Adipocyte (in vitro differentiated cells): Measurements from ENCODE around the gene MCTP1.
A peak's percentile ranks its signal among the peaks of the same experiment; 100 is the strongest.

Experiments used
- DNase-seq: peaks from one replicate; pipeline ENCODE4 v3.0.0-alpha.2; 2015; ENCODE audit warnings: low read depth
- H3K27me3 ChIP-seq: replicated peaks from 2 replicates; pipeline ENCODE4 v1.7.0; 2013; ENCODE audit warnings: mild to moderate bottlenecking, low read length, moderate library complexity; ENCODE audit not compliant: control insufficient read depth, insufficient read depth
- H3K36me3 ChIP-seq: 2 replicates; pipeline ENCODE4 v1.7.0; 2013; ENCODE audit warnings: low read length, mild to moderate bottlenecking, moderate library complexity; ENCODE audit not compliant: control insufficient read depth, insufficient read depth, severe bottlenecking
- H3K4me1 ChIP-seq: 2 replicates; pipeline ENCODE4 v1.7.0; 2013; ENCODE audit warnings: mild to moderate bottlenecking, low read length, moderate library complexity; ENCODE audit not compliant: control insufficient read depth, insufficient read depth
- H3K4me3 ChIP-seq: 2 replicates; pipeline ENCODE4 v1.7.0; 2013; ENCODE audit warnings: mild to moderate bottlenecking, low read length, moderate library complexity
- H3K9ac ChIP-seq: 2 replicates; pipeline ENCODE4 v1.7.0; 2013; ENCODE audit warnings: mild to moderate bottlenecking, low read length, moderate library complexity
- H3K9me3 ChIP-seq: 2 replicates; pipeline ENCODE4 v1.7.0; 2013; ENCODE audit warnings: mild to moderate bottlenecking, low read length, moderate library complexity; ENCODE audit not compliant: control insufficient read depth

MCTP1 gene

DNA sequence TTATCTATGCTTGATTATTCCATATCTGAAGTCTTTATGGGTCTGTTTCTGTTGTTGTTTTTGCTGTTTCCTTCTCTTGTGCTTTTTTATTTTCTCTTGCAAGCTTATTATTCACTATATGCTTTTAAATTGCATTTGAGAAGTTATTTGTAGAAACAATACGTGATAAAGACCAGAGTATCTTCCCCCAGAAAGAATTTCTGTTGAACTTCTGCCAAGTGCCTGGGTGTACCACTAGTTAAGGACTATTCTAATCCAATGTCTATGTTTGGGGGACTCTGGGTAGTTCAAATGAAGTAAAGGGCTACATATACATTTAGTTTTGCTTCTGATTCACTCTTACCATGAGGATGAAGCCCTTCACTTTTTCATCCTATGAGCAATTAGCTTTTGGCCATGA is 612.1 kb downstream of the MCTP1 start:
- no peak overlapping the region for H3K9ac ChIP-seq
- DNase-seq, result peak; percentile 12

DNA sequence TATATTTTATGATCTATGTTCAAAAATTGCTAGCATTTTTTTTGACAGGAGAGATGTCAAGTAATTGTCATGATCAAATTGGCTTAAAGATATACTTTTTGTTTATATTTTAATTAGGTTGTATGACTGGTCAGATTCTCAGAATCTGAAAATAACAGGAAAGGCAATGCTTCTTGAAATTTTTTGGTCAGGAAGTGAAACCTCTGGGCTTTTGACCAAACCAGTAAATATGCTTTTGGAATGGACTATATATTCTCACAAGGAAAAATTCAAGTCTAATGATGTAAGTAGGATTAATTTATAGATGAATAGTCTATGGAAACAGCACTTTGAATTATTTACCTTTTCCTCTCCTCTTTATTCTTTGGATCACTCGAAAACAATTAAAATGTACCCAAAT is 614.2 kb downstream of the MCTP1 start:
- Histone ChIP-seq H3K27me3 (no peaks in the 10 kb centered on the region), H3K9ac (no peak overlapping the region), H3K4me1 (peaks cover 10% of the 10 kb centered on the region), H3K36me3 (no peaks in the 10 kb centered on the region), H3K9me3 (no peaks in the 10 kb centered on the region), H3K4me3 (no peak overlapping the region)
- peak; percentile 22 for DNase-seq

More for the DNA sequence above, 612.1 kb downstream of the MCTP1 start:
- H3K4me3 ChIP-seq, result no peak overlapping the region
- peaks cover 6% of the 10 kb centered on the region for H3K36me3 ChIP-seq
- peaks cover 10% of the 10 kb centered on the region for H3K4me1 ChIP-seq
- H3K27me3 ChIP-seq, result no peaks in the 10 kb centered on the region
- H3K9me3 ChIP-seq, result no peaks in the 10 kb centered on the region

DNA sequence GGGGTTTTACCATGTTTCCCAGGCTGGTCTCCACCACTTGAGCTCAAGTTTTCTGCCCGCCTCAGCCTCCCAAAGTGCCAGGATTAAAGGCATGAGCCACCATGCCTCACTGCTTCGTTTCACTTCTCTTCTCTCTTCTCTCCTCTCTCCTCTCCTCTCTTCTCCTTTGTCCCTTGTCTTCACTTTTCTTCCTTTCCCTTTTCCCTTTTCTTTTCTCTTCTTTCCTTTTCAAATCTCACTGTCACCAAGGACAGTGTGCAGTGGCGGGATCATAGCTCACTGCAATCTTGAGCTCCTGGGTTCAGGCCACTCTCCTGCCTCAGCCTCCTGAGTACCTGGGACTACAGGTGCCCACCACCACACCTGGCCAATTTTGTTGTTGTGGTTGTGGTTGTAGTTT is 617.0 kb downstream of the MCTP1 start:
- H3K27me3 ChIP-seq, result no peaks in the 10 kb centered on the region
- no peak overlapping the region for H3K4me3 ChIP-seq
- H3K4me1 ChIP-seq, result peaks cover 10% of the 10 kb centered on the region
- peaks cover 5% of the 10 kb centered on the region for H3K36me3 ChIP-seq
- H3K9ac ChIP-seq, result no peak overlapping the region
- no peaks in the 10 kb centered on the region for H3K9me3 ChIP-seq
- no peak for DNase-seq

DNA sequence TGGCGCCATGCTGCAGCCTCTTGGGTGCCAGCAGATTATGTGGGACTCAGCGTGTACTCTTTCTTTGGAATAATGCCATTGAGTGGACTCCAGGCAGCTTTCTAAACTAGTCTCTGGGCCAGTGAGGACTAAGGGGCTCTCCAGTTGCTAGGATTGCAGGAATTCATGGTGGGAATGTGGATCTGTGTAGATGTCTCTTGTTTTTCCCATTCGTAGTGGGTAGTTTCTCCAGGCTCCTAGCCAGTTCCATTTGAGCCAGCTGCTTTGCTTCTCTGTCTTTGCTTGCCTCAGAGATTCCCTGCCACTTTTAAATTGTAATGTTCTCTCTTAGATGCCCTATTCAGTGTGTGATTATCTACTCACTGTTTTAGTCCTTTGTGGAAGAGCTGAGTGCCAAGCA is 623.8 kb downstream of the MCTP1 start:
- Histone ChIP-seq H3K27me3 (no peaks in the 10 kb centered on the region), H3K9me3 (peaks cover 24% of the 10 kb centered on the region), H3K4me3 (no peak overlapping the region), H3K36me3 (peaks cover 9% of the 10 kb centered on the region), H3K9ac (no peak overlapping the region), H3K4me1 (no peaks in the 10 kb centered on the region)
- no peak for DNase-seq

DNA sequence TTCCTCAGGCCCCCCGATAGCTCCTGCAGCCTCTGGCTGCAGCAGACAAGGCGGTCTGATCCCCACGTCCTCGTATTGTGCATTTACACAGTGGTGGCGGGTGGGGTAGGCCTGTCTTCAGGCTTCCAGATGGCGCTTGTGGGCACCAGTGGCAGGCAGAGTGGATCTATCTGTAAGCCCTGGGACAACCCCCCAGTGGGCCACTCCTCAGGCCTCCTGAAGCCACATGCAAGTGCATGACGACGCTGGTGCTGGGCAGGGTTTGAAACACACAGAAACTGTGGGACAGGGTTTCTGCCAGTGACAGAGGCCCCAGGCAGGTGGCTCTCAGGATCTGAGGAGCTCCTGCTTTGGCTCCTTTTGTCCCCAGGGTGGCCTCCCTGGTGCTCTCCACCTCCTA is 624.4 kb downstream of the MCTP1 start:
- Histone ChIP-seq H3K4me3 (no peak overlapping the region), H3K9ac (no peak overlapping the region), H3K4me1 (no peaks in the 10 kb centered on the region), H3K27me3 (no peaks in the 10 kb centered on the region), H3K9me3 (peaks cover 28% of the 10 kb centered on the region), H3K36me3 (peaks cover 9% of the 10 kb centered on the region)
- no peak for DNase-seq

DNA sequence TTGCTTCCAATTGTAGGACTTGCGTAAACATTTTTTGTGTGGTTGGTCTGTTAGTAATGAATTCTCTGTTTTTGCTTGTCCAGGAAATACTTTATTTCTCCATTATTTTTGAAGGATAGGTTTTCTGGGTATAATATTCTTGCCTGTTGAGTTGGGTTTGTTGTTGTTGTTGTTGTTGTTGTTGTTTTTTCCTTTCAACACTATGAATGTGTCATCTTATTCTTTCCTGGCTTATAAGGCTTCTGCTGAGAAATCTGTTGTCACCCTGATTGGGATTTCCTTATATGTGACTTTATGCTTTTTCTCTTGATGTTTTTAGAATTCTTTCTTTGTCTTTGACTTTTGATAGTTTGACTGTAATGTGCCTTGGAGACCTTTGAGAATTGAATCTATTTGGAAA is 626.6 kb downstream of the MCTP1 start:
- Histone ChIP-seq H3K27me3 (no peaks in the 10 kb centered on the region), H3K36me3 (peaks cover 7% of the 10 kb centered on the region)
- DNase-seq, result no peak

More for the DNA sequence above, 626.6 kb downstream of the MCTP1 start:
- Histone ChIP-seq H3K9ac (no peak overlapping the region), H3K4me1 (no peaks in the 10 kb centered on the region), H3K4me3 (no peak overlapping the region), H3K9me3 (peaks cover 36% of the 10 kb centered on the region)
